ENCODE results near the gene ZNF146.

GRCh38 chr19:36221474-36221873 is 6.6 kb downstream of the ZNF146 start:
- TF ChIP-seq CTCF (IDR thresholded peaks at IDR 0.05) (no peak), POLR2AphosphoS5 (IDR thresholded peaks at IDR 0.05) (no peak), EP300 (IDR thresholded peaks at IDR 0.05) (no peak), POLR2A (IDR thresholded peaks at IDR 0.05) (no peak)
